Keratinocyte (primary cell): ENCODE data around the gene ADGRV1.

ENCODE experiments used
- EZH2 ChIP-seq: IDR thresholded peaks from one replicate; pipeline ENCODE4 v1.6.1; 2012; ENCODE audit warnings: inconsistent platforms, mild to moderate bottlenecking, low read length, moderate library complexity
- TF ChIP-seq, protein P1 (sequence below), 3 experiments: IDR thresholded peaks in 1 of 3; conservative IDR thresholded peaks in 1 of 3; optimal IDR thresholded peaks in 1 of 3; 2 replicates in 2 of 3; 3 replicates in 1 of 3; pipeline versions ENCODE3 to v1.5.1; 2011; ENCODE audit warnings: low read length in 3 of 3, mild to moderate bottlenecking in 3 of 3, moderate library complexity in 2 of 3, control low read depth in 1 of 3, inconsistent platforms in 1 of 3; ENCODE audit not compliant: insufficient read depth in 2 of 3; ENCODE audit errors: extremely low read depth in 1 of 3

DNA sequence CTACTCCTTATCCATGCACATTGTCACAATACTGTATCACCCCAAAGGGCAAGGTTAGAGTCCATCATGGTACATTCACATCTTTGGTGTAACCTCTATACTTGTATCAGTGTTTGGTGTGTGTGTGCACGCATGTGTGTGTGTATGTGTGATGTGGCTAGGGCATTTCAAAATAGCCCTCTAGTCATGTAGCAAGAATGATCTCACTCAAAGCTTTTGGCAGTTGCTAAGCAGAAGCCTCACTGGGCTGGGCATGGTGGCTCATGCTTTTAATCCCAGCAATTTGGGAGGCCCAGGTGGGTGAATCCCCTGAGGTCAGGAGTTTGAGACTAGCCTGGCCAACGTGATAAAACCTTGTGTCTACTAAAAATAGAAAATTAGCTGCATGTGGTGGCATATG lies 245.3 kb downstream of the ADGRV1 start:
- TF ChIP-seq, protein P1, sequence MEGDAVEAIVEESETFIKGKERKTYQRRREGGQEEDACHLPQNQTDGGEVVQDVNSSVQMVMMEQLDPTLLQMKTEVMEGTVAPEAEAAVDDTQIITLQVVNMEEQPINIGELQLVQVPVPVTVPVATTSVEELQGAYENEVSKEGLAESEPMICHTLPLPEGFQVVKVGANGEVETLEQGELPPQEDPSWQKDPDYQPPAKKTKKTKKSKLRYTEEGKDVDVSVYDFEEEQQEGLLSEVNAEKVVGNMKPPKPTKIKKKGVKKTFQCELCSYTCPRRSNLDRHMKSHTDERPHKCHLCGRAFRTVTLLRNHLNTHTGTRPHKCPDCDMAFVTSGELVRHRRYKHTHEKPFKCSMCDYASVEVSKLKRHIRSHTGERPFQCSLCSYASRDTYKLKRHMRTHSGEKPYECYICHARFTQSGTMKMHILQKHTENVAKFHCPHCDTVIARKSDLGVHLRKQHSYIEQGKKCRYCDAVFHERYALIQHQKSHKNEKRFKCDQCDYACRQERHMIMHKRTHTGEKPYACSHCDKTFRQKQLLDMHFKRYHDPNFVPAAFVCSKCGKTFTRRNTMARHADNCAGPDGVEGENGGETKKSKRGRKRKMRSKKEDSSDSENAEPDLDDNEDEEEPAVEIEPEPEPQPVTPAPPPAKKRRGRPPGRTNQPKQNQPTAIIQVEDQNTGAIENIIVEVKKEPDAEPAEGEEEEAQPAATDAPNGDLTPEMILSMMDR (optimal IDR thresholded peaks at IDR 0.05 in 1 of 3, IDR thresholded peaks at IDR 0.05 in 1 of 3, conservative IDR thresholded peaks at IDR 0.05 in 1 of 3; ENCODE audit: extremely low read depth in 1 of 3, insufficient read depth in 2 of 3, low read length in 3 of 3) = no peak
- no peak for TF ChIP-seq EZH2
